Stimulated activated CD8-positive, alpha-beta memory T cell treated with anti-CD3 and anti-CD28 coated beads, Interleukin-7, amount 100 ng/mL, for 24 hours (primary cell): ENCODE results near the gene PPIP5K2.
"Not testable (repeated sequence)": the region's sequence is repeated elsewhere in the genome, so short reads cannot be mapped to it uniquely, and the experiment has no call there.

Experiments used
- DNase-seq: peaks from one replicate; pipeline ENCODE4 v3.0.0-alpha.2; 2020; ENCODE audit warnings: low read depth

PPIP5K2 gene

GRCh38 chr5:103208460-103208859 lies 88.4 kb downstream of the PPIP5K2 start:
- DNase-seq: no peak

- DNase-seq: no peak
Observed at GRCh38 chr5:103209065-103209464, 89.0 kb downstream of the PPIP5K2 start.

- DNase-seq: no peak
Observed at GRCh38 chr5:103210952-103211351, 90.9 kb downstream of the PPIP5K2 start.

- no peak for DNase-seq
Observed at GRCh38 chr5:103211576-103212561, 91.8 kb downstream of the PPIP5K2 start.

GRCh38 chr5:103216137-103216536 lies 96.0 kb downstream of the PPIP5K2 start:
- DNase-seq: no peak

- DNase-seq: no peak
Observed at GRCh38 chr5:103216697-103217096, 96.6 kb downstream of the PPIP5K2 start.

- no peak for DNase-seq
Observed at GRCh38 chr5:103217101-103217500, 97.0 kb downstream of the PPIP5K2 start.

GRCh38 chr5:103218164-103218563 lies 98.1 kb downstream of the PPIP5K2 start:
- no peak for DNase-seq

GRCh38 chr5:103219074-103219473 lies 99.0 kb downstream of the PPIP5K2 start:
- DNase-seq: not testable (repeated sequence)

GRCh38 chr5:103223031-103223955 lies 103.2 kb downstream of the PPIP5K2 start:
- no peak for DNase-seq

- no peak for DNase-seq
Observed at GRCh38 chr5:103224118-103224893, 104.2 kb downstream of the PPIP5K2 start.

- no peak for DNase-seq
Observed at GRCh38 chr5:103224894-103225246, 104.8 kb downstream of the PPIP5K2 start.

GRCh38 chr5:103228061-103228460 lies 108.0 kb downstream of the PPIP5K2 start:
- DNase-seq: no peak

- no peak for DNase-seq
Observed at GRCh38 chr5:103228588-103228987, 108.5 kb downstream of the PPIP5K2 start.

- DNase-seq: no peak
Observed at GRCh38 chr5:103232393-103232999, 112.4 kb downstream of the PPIP5K2 start.

GRCh38 chr5:103234239-103234975 lies 114.3 kb downstream of the PPIP5K2 start:
- DNase-seq: no peak

- no peak for DNase-seq
Observed at GRCh38 chr5:103235891-103236290, 115.8 kb downstream of the PPIP5K2 start.

GRCh38 chr5:103237778-103238177 lies 117.7 kb downstream of the PPIP5K2 start:
- DNase-seq: no peak

- no peak for DNase-seq
Observed at GRCh38 chr5:103243665-103244064, 123.6 kb downstream of the PPIP5K2 start.

GRCh38 chr5:103244398-103244797 lies 124.3 kb downstream of the PPIP5K2 start:
- DNase-seq: no peak

- no peak for DNase-seq
Observed at GRCh38 chr5:103245761-103246160, 125.7 kb downstream of the PPIP5K2 start.
